ENCODE data around the gene PRDX5. TPM values are rescaled to one million over a fixed set of nuclear protein-coding genes. Genes with fewer than 3 reads are reported as not detected.

The PRDX5 gene
- total and polyA plus RNA-seq, 9 of the 15 experiments (the other 6 are each of a cell fraction or from before 2014, with no cell fraction given): 40.8 to 327 (median 204) TPM

- TF ChIP-seq ESRRA (IDR thresholded peaks at IDR 0.05; ENCODE audit: borderline replicate concordance, low read depth) (peak; percentile 67), ZNF695 (CRISPR knock-in tag; IDR thresholded peaks at IDR 0.05) (no peak), MLLT1 (IDR thresholded peaks at IDR 0.05) (no peak), BRD4 (IDR thresholded peaks at IDR 0.05) (no peak), MITF (IDR thresholded peaks at IDR 0.05) (no peak), XRCC5 (IDR thresholded peaks at IDR 0.05; ENCODE audit: low read depth, low read length) (0 out of 2 replicates have a peak, but pooled peaks have one; percentile 9), SMARCE1 (IDR thresholded peaks at IDR 0.05) (no peak), PTRF (tag; IDR thresholded peaks at IDR 0.05) (no peak), JUN (IDR thresholded peaks at IDR 0.05; ENCODE audit: borderline replicate concordance, low read depth, low read length) (no peak), JUN (CRISPR knock-in tag; IDR thresholded peaks at IDR 0.05; ENCODE audit: borderline replicate concordance) (no peak), L3MBTL2 (IDR thresholded peaks at IDR 0.05) (peak; percentile 65), ZMIZ1 (IDR thresholded peaks at IDR 0.05; ENCODE audit: low read depth in 2 of 2, low read length in 2 of 2) (no peak), BCOR (IDR thresholded peaks at IDR 0.05) (no peak), ZNF165 (CRISPR knock-in tag; IDR thresholded peaks at IDR 0.05; ENCODE audit: borderline replicate concordance) (no peak), MEF2A (IDR thresholded peaks at IDR 0.05; ENCODE audit: control insufficient read depth, low read depth, low read length) (no peak), ZNF324 (CRISPR knock-in tag; IDR thresholded peaks at IDR 0.05) (no peak), TCFL5 (CRISPR knock-in tag; conservative IDR thresholded peaks at IDR 0.05) (no peak)
These were observed 12.0 kb upstream of the PRDX5 start (continued) for GRCh38 chr11:64305691-64306562.
